Liver (tissue), 9 donors: ENCODE data around the gene PKP1. TPM values are rescaled to one million over a fixed set of nuclear protein-coding genes. Genes with fewer than 3 reads are reported as not detected.

Experiments used
- DNase-seq: peaks from one replicate; pipeline ENCODE4 v3.0.0-alpha.2; 2017; ENCODE audit warnings: low spot score
- H3K27ac ChIP-seq, 2 donors: one replicate each; pipeline ENCODE4 v1.7.0; 2013; ENCODE audit warnings: inconsistent platforms in 2 of 2, low read length in 2 of 2, control low read depth in 1 of 2, low read depth in 1 of 2, mild to moderate bottlenecking in 1 of 2
- H3K27me3 ChIP-seq, 4 donors: one replicate each; pipeline versions ENCODE4 v1.6.1 to v1.7.0; 2013; ENCODE audit warnings: low read length in 3 of 4, inconsistent platforms in 1 of 4, mild to moderate bottlenecking in 1 of 4, moderate library complexity in 1 of 4; ENCODE audit not compliant: control insufficient read depth in 4 of 4, insufficient read depth in 4 of 4
- H3K36me3 ChIP-seq, 4 donors: one replicate each; pipeline versions ENCODE4 v1.6.1 to v1.7.0; 2013; ENCODE audit warnings: low read length in 3 of 4, mild to moderate bottlenecking in 3 of 4, low read depth in 1 of 4, moderate library complexity in 1 of 4; ENCODE audit not compliant: control insufficient read depth in 4 of 4, insufficient read depth in 3 of 4
- H3K4me1 ChIP-seq, 4 donors: one replicate each; pipeline versions ENCODE4 v1.6.1 to v1.7.0; 2013; ENCODE audit warnings: low read length in 3 of 4, mild to moderate bottlenecking in 3 of 4, moderate library complexity in 1 of 4; ENCODE audit not compliant: control insufficient read depth in 4 of 4, insufficient read depth in 4 of 4
- H3K4me3 ChIP-seq, 3 donors: one replicate each; pipeline versions ENCODE4 v1.6.1 to v1.7.0; 2013; ENCODE audit warnings: low read length in 3 of 3, control low read depth in 1 of 3, low read depth in 1 of 3, mild to moderate bottlenecking in 1 of 3
- H3K9ac ChIP-seq, 2 donors: one replicate each; pipeline ENCODE4 v1.7.0; 2013; ENCODE audit warnings: low read length in 2 of 2, mild to moderate bottlenecking in 2 of 2, moderate library complexity in 2 of 2, control low read depth in 1 of 2, low read depth in 1 of 2
- H3K9me3 ChIP-seq, 4 donors: one replicate each; pipeline versions ENCODE4 v1.6.1 to v1.7.0; 2013; ENCODE audit warnings: low read length in 3 of 4; ENCODE audit not compliant: control insufficient read depth in 4 of 4
- ATF3 ChIP-seq: IDR thresholded peaks from 2 replicates; pipeline ENCODE4 v1.6.1; 2016; ENCODE audit warnings: antibody characterized with exemption
- CTCF ChIP-seq: fragments of 150-350 bp; IDR thresholded peaks from 2 replicates; pipeline ENCODE4 v1.5.1; 2017; ENCODE audit warnings: improper control_type of control experiment, low read depth, low read length; ENCODE audit not compliant: missing input control
- EGR1 ChIP-seq, 2 donors: IDR thresholded peaks; 2 replicates each; pipeline ENCODE4 v1.6.1; 2016 to 2018; ENCODE audit warnings: antibody characterized with exemption in 2 of 2, low read depth in 2 of 2
- FOXA2 ChIP-seq: IDR thresholded peaks from 2 replicates; pipeline ENCODE4 v1.6.1; 2016; ENCODE audit warnings: antibody characterized with exemption
- GABPA ChIP-seq, 2 donors: IDR thresholded peaks in 1 of 2; conservative IDR thresholded peaks in 1 of 2; 2 replicates each; pipeline ENCODE4 v1.6.1; 2016; ENCODE audit warnings: antibody characterized with exemption in 2 of 2, mild to moderate bottlenecking in 1 of 2, moderate library complexity in 1 of 2
- HNF4A ChIP-seq, 2 donors: conservative IDR thresholded peaks; 2 replicates each; pipeline ENCODE4 v1.6.1; 2016; ENCODE audit warnings: antibody characterized with exemption in 2 of 2, mild to moderate bottlenecking in 2 of 2
- HNF4G ChIP-seq: IDR thresholded peaks from 2 replicates; pipeline ENCODE4 v1.6.1; 2016; ENCODE audit warnings: antibody characterized with exemption
- MAX ChIP-seq: IDR thresholded peaks from 2 replicates; pipeline ENCODE4 v1.6.1; 2016; ENCODE audit warnings: antibody characterized with exemption
- RAD21 ChIP-seq, 2 donors: IDR thresholded peaks; 2 replicates each; pipeline ENCODE4 v1.6.1; 2016; ENCODE audit warnings: antibody characterized with exemption in 2 of 2, mild to moderate bottlenecking in 2 of 2
- REST ChIP-seq: IDR thresholded peaks from 2 replicates; pipeline ENCODE4 v1.6.1; 2016; ENCODE audit warnings: antibody characterized with exemption, mild to moderate bottlenecking
- RXRA ChIP-seq, 2 donors: IDR thresholded peaks; 2 replicates each; pipeline ENCODE4 v1.6.1; 2017 to 2018; ENCODE audit warnings: antibody characterized with exemption in 2 of 2, mild to moderate bottlenecking in 1 of 2
- YY1 ChIP-seq: IDR thresholded peaks from 2 replicates; pipeline ENCODE4 v1.6.1; 2016; ENCODE audit warnings: antibody characterized with exemption, mild to moderate bottlenecking
- WGBS: extraction: QIAGEN DNeasy Blood & Tissue Kit; methylation state at CpG from one replicate; pipeline ENCODE4 v1.1.7; 2013; 5-methylcytosine and 5-hydroxymethylcytosine counted together
- polyA plus RNA-seq, 2 donors: library from polyadenylated mRNA; stranded (reverse) in 1 of 2; unstranded in 1 of 2; fragments of 200-250 nt in 1 of 2; fragments of >200 nt in 1 of 2; fragmentation: Nextera tagmentation in 1 of 2; extraction: Ambion mirVana in 1 of 2; gene quantifications; one replicate each; pipeline versions ENCODE4 v1.2.1 to v1.2.3, GENCODE V29; 2013 to 2015
- total RNA-seq, 2 donors: library from RNA; depleted of rRNA; stranded (reverse); fragments of >200 nt; gene quantifications; one replicate each; pipeline ENCODE4 v1.2.3, GENCODE V29; 2014
- donor health status: healthy.
- donor health status: healthy.
- donor health status: healthy.
- donor health status: healthy.
- donor health status: healthy.

The PKP1 gene
- total and polyA plus RNA-seq, 4 donors: 0.01 TPM; not detected in 3

- no peak for TF ChIP-seq CTCF
- no peak for TF ChIP-seq FOXA2
- no peak for TF ChIP-seq HNF4G
- no peak for TF ChIP-seq RXRA (IDR thresholded peaks at IDR 0.05)
- TF ChIP-seq YY1: no peak
These were observed 47.9 kb downstream of the PKP1 start (continued) for GRCh38 chr1:201331166-201331565.

GRCh38 chr1:201332021-201332420 is 48.7 kb downstream of the PKP1 start:
- no peaks in the 10 kb centered on the region for H3K27me3 ChIP-seq
- no peak for TF ChIP-seq HNF4A (conservative IDR thresholded peaks at IDR 0.05)
- no peak for TF ChIP-seq FOXA2
- TF ChIP-seq ATF3: no peak
- TF ChIP-seq MAX: no peak
- TF ChIP-seq GABPA (IDR thresholded peaks at IDR 0.05 in 1 of 2, conservative IDR thresholded peaks at IDR 0.05 in 1 of 2): no peak
- no peak for TF ChIP-seq REST
- TF ChIP-seq RAD21 (IDR thresholded peaks at IDR 0.05): no peak
- no peaks in the 10 kb centered on the region for H3K9me3 ChIP-seq
- H3K27ac ChIP-seq: no peak overlapping the region
- no peaks in the 10 kb centered on the region for H3K4me1 ChIP-seq
- no peak for DNase-seq
- H3K36me3 ChIP-seq: no peaks in the 10 kb centered on the region
- 93% methylated on average over 8 of the region's 8 CpGs for WGBS
- no peak overlapping the region for H3K4me3 ChIP-seq
- H3K9ac ChIP-seq: no peak overlapping the region

- H3K36me3 ChIP-seq: no peaks in the 10 kb centered on the region
- TF ChIP-seq EGR1 (IDR thresholded peaks at IDR 0.05; ENCODE audit: low read depth in 2 of 2): no peak
- no peak for TF ChIP-seq ATF3
- H3K27me3 ChIP-seq: no peaks in the 10 kb centered on the region
- H3K4me1 ChIP-seq: no peaks in the 10 kb centered on the region
- no peak overlapping the region for H3K27ac ChIP-seq
- no peak overlapping the region for H3K9ac ChIP-seq
- H3K9me3 ChIP-seq: no peaks in the 10 kb centered on the region
- 92% methylated on average over 10 of the region's 10 CpGs for WGBS
- no peak for DNase-seq
- no peak overlapping the region for H3K4me3 ChIP-seq
These were observed 49.5 kb downstream of the PKP1 start for GRCh38 chr1:201332616-201333335.
